OCI-LY1 (cell line): ENCODE data around the gene NR4A1.

Experiments used
- EZH2 ChIP-seq: fragments of 200-600 bp; sonication (generic), shearing (Covaris generic); IDR thresholded peaks from 2 replicates; pipeline ENCODE4 v1.8.0; 2017; ENCODE audit warnings: borderline replicate concordance, mixed run types, mild to moderate bottlenecking, antibody characterized with exemption, low read length, moderate library complexity, mixed read lengths
- TF ChIP-seq, protein P1 (sequence below): fragments of 200-600 bp; sonication (generic), shearing (Covaris generic); IDR thresholded peaks from 2 replicates; pipeline ENCODE4 v1.5.1; 2017; ENCODE audit warnings: mild to moderate bottlenecking, antibody characterized with exemption, low read length, moderate library complexity, mixed read lengths

DNA sequence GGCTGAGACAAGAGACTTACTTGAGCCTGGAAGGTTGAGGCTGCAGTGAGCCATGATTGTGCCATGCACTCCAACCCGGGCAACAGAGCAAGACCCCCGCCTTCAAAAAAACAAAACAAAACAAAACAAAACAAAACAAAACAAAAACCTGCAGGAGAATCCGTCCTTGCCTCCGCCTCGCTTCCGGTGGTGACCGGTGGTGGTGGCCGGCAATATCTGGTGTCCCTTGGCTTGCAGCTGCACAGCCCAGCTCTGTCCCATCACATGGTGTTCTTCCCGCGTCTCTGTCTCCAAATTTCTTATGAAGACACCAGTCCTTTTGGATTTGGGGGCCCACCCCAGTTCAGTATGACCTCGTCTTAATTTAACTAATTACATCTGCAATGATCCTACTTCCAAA, 38.2 kb downstream of the NR4A1 start:
- TF ChIP-seq, protein P1, sequence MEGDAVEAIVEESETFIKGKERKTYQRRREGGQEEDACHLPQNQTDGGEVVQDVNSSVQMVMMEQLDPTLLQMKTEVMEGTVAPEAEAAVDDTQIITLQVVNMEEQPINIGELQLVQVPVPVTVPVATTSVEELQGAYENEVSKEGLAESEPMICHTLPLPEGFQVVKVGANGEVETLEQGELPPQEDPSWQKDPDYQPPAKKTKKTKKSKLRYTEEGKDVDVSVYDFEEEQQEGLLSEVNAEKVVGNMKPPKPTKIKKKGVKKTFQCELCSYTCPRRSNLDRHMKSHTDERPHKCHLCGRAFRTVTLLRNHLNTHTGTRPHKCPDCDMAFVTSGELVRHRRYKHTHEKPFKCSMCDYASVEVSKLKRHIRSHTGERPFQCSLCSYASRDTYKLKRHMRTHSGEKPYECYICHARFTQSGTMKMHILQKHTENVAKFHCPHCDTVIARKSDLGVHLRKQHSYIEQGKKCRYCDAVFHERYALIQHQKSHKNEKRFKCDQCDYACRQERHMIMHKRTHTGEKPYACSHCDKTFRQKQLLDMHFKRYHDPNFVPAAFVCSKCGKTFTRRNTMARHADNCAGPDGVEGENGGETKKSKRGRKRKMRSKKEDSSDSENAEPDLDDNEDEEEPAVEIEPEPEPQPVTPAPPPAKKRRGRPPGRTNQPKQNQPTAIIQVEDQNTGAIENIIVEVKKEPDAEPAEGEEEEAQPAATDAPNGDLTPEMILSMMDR, result no peak
- TF ChIP-seq EZH2, result no peak
